IPS DF 4.7 (cell line): ENCODE results near the gene GATB.

Experiments
- DNase-seq: peaks from one replicate; pipeline ENCODE4 v3.0.0-alpha.2; 2013; ENCODE audit warnings: low spot score; ENCODE audit errors: extremely low read depth

Gene GATB

DNA sequence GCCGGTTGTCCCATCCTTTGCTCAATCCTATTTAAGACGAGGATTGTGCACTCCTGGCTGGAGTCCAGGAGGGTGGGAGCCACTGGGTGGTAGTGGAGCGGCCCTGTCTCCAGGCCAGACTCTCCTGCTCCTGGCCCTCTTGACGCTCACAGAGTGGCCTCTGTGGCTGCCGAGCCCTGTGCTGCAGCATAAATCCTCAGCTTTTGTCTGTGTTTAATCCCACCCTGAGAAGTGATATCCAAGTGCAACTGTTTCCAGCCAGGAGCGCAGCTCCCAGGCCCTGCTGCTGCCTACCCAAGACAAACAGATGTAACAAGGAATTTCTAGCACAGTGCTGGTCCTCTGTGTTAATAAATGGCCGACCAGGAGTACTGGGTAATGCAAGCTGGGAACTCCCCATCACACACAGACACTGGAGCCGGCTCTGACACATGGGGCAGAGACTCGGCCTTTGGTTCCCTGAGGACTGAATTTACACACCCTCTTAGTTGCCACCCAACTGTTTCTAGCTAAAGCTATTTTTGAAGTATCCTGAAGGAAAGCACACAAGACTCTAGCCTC lies 85.3 kb downstream of the GATB start:
- no peak for DNase-seq

DNA sequence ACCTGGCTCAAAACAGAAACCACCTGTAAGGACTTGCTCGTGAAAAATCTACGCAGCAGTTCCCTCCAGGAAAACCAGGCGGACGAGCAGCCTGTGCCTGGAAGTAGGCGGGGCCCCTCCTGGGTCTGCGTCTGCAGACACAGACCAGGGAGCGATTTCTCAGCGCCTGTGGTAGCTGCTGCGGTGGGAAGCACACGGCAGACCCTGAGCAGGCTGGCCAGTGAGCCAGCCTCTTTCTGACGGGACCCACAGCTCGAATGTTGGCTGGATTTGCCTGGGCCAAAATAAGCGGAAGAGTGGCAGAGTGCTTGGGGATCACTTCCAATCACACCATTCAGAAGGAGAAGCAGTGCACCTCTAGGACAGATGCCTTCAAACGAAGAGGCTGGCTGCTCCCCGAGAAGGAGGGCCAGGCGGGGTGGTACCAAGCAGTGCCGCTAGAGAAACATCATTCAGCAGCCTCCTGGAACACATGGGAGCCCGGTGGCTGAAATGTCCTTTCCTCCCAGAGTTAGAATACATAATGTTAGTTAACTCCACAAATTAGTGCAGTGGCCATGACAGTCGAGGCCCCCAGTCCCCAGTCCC lies 85.9 kb downstream of the GATB start:
- peak; percentile 14 for DNase-seq

DNA sequence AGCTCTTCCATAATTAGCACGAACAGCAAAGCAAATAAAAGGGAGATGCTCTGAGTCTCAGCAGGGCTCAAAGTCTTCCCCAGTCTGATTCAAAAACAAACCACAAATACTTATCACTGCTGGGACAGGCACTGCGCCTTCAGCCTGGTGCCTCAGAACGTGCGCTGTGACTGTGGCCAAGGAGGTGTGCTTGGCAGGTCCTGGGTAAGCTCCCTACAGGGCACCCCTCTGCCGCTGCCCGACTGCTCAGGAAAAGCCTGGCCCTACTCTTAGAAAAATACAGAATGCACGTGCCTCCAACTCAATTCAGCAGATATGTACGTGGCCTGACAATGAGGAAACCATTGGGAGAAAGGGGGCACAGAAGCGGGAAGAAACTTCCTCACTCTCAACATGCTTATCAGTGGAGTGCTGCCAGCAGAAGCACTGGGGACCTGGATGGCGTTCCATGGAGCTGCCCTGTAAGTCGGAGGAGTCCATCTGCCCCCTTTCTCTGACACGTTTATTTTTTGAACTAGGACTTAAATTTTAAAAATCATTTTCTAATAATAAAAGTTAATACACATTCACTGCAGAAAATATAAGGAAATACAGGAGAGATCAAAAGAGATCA lies 86.8 kb downstream of the GATB start:
- DNase-seq, result no peak

DNA sequence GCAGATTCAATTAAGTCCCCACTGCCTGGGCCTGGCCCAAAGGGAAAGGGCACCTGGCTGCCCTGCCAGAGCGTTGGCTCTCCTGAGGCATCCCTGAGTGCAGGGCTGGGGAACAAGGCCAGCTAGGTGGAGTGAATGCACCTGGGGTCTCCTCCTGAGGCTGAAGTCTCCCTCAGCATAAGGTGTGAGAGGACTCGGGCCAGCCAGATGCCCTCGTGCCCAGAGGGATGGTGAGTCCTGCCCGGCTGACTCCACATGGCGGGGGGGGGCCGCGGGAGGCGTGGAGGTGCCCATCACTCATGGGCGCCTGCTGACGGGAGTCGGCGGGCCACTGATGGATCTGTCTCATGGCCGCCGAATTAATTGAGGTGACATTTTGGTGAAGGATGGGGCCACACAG lies 87.8 kb downstream of the GATB start:
- no peak for DNase-seq

DNA sequence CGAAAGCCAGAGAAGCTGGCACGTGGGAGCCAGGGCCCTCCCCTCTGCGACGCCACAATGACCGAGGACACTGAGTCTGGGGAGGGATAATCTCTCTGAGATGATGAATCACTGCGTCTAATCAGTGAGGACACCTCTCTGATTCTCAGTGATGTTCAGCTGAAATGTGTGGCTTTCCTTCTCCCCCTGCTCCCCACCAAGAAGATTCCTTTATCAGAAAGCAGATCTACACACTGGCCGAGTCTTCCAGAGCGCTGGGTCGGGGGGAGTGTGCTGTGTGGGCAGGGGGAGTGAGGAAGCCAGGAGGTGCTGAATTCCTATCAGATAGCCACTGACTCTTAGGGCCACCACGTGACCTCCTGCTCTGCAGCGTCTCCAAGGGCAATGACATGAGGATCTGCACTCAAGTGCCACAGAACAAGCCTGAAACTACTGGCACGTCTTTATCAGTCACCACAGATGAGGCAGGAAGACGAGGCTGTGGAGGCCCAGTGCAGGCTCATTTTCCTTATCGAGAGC lies 89.2 kb downstream of the GATB start:
- DNase-seq, result no peak

DNA sequence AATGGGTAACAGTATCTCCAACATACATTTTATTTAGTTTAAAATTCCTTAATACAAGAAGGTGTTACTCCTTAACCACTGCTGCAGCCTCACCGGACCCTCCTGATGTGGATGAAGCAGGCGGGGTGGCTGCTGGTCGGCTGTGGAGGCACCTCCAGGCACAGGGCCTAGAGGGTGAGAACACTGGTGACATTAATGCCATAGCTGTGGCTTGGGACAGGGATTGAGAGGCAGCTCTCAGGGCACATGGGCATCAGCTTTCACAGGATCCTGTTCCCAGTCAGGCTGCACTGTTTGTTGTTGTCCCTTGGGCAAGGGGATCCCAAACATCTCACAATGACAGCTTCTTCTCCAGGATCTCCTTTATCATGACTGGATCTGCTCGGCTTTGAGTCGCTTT lies 90.0 kb downstream of the GATB start:
- no peak for DNase-seq

DNA sequence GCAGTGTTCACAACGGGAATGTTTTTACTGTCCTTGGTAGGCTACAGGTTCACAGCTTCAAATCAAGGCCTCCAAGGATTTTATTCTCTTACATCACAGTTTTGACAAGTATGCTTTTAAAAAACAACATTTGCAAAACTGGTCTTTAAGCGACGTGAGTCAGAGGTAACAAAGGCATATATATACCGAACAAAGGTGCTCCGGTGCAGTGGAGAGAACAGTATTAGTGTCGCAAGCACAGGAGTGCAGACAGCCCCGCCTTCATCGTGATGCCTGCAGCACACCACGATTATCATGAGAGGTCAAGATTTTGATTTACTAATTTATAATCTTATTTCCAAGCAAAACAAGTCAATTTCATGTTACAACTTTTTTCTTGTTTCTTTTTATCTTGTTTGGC lies 90.8 kb downstream of the GATB start:
- DNase-seq, result no peak

DNA sequence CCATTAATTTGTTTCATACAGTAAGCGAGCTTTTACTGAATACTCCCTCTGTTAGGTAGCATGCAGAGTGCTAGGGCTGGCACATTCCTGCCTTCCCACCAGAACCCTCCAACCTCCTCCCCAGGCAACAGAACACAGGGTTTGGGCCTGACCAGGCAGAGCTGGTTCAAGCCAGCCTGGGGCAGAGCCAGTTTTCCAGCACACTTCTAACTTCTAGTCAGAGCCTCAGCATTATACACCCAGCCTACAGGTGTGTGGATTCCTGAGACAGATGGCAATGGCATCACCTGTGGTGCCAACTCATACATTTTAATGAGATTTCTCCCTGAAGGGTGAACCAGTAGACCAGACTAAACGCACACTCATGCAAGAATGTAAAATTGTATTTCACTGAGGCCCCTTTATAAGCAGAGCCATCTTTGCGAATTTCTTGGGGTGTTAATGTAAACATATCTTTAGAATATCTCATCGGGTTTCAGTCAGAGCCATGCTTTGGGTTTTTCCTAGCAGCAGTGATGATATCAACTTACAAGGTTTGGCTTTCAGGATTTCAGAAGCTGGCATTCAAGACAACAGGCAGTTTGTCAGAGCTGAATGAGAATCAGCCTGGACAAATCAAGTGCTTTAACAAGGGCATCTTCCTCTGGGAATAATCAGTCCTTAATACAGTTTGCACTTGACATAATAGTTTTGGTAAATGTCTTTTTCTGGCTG lies 92.0 kb downstream of the GATB start:
- DNase-seq, result no peak

DNA sequence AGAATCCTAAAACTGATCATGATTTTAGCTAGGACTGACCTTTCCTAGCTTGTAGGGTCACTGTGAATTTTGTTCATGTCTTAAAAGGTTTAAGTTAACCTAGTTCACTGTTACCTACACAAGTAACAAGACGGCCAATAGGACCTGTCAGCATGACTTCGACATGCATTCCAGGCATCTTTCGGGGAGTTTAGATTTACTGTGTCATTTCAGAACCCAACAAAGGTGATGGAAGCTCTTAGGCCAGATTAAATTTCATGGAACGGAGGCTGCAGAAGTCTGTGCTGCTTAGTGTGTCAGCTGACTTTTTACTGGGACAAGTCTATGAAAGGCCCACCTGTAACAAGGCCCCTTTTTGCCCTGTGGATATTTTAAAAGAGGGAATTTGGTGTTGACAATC lies 93.1 kb downstream of the GATB start:
- no peak for DNase-seq

DNA sequence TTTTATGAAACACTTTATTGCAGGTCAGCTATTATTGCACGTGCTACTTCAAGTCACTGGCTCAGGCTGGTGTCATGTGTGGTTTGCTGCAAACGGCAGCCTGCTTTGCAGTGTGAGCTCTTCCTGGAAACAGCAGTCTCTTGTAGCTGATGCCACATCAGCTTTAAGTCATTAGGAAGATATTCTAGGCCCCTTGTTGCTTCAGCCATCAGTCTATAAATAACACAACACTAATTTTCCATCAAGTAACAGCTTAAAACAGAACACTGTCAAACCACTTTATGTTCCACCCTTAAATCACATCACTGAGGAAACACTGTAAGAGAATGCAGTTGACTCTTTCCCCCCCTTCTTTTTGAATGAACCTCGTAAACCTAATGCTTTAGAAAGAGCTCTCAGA lies 93.8 kb downstream of the GATB start:
- DNase-seq, result no peak

DNA sequence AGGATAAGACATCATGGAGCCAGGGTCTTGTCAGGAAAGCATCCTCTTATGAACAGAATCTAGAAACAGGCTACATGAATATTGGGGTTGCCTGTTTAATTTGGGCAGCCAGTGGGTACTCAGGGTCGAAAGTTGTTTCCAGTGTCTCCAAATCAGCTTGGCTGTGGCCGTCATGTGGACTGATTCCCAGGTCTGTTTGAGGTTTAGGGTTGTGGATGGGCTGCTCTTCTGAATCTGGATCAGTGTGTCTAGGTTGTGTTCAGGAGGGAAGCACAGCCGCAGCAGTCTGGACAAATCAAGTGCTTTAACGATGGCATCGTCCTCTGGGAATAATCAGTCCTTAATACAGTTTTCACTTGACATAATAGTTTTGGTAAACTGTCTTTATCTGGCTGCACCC lies 94.3 kb downstream of the GATB start:
- no peak for DNase-seq

DNA sequence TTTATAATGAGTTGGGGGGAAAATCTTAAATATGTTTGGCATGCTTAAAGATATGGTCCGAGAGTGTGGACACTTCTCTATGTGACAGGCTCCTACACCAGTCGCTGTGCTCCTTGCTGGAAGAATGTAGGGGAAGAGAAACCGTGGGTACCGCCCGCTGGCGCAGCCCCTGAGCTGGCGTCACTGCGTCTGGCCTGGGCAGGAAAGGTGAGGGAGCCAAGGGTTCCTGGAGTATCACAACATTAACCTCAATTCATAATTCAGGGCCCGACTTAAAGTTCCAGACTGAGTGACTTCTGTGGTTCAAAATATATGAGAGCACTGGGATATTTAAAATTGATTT lies 95.1 kb downstream of the GATB start:
- no peak for DNase-seq

DNA sequence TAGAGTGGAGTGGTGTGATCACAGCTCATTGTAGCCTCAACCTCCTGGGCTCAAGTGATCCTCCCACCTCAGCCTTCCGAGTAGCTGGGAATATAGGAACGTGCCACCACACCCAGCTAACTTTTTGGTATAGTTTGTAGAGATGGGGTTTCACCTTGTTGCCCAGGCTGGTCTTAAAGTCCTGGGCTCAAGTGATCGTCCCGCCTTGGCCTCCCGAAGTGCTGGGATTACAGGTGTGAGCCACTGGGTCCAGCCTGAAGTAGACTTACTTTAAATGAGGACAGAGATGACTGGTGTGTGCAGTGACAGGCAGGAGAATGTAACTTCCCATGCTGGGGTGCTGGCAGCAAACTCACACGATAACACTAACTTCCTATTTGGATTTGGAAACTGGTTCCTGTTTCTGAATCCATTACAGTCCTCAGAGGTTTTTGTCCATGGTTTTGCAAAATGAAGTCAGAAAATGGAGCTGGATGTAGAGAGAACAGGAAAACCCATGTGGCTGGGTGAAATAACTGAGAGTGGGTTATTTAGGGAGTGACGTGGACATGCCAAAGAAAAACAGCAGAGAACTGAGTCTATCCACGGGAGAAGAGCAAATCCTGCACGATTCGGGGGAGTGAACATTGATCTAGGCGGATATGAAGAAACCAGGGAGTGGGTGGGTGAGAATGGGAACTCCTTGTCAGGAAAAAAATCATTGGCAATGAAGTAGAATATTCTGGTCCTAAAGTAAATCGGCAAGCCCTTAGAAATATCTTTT lies 95.6 kb downstream of the GATB start:
- DNase-seq, result no peak

DNA sequence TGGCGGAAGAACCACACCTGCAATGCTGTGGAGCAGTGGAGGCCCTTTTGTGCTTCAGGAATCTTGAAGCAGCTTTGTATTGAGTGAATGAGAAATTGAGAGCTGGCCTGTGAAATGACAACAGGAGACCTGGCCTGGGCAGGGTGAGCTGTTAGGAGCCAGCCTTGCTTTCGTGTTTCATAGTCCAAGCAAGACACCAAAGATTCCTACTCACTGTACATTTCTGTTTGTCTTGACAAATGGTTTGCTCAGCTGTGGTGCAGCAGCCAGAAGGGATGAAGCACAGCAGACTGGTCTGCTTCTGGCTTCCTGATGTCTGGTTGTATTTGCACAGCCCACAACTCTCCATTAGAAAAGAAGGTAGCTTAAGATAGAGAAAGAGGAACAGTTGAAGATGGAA lies 96.5 kb downstream of the GATB start:
- DNase-seq, result no peak

DNA sequence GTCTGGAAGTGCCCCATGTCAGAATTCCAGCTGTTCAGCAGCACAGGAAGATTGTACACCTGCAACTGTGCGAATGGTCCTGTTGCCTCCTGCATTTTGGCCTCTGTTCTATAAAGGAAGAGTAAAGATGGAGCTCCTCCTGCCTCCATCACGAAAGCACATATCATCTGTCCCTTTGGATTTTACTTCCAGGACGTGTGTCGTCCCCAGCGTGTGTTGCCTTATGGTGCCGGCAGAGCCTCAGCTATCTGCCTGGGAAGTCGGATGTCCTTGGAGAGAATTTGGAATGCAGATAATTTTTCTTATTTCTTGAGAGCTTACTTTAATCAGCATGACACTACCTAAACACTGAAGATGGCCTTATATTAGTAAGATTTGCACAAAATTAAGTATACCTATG lies 97.7 kb downstream of the GATB start:
- no peak for DNase-seq

DNA sequence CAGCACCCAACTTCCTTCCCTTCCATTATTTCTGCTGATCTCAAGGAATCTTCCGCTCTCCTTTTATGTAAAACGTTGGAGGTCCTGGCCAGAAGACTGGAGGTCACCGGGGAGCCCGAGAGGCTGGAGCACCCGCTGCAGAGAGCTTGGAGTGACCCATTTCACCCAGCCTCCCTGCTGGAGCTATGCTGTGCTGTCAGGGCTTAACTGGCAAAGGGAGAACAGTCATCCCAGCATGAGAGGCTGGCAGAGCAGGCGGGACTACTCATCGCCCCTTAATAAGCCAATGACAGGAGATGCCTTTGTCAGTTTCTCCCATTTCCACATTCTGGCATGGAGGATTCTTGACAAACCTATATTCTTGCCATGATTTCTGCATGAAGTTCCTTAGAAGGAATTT lies 98.9 kb downstream of the GATB start:
- no peak for DNase-seq

DNA sequence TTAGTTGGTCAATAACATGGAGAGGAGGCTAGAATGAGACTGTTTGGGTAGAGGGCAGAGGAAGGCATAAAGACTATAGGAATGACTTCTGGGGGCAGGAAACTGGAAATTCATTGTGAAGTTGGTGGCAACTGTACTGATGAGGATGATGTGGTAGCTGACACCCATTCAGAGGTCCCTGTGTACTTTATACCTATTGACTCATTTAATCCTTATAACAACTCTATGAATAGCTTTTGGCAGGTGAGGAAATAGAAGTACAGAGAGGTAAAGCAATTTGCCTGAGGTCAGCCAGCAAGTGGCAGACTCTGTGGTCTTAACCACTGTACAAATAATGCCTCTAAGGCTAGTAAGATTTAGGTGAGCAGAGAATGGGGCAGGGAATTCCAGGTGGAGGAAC lies 100.1 kb downstream of the GATB start:
- no peak for DNase-seq

DNA sequence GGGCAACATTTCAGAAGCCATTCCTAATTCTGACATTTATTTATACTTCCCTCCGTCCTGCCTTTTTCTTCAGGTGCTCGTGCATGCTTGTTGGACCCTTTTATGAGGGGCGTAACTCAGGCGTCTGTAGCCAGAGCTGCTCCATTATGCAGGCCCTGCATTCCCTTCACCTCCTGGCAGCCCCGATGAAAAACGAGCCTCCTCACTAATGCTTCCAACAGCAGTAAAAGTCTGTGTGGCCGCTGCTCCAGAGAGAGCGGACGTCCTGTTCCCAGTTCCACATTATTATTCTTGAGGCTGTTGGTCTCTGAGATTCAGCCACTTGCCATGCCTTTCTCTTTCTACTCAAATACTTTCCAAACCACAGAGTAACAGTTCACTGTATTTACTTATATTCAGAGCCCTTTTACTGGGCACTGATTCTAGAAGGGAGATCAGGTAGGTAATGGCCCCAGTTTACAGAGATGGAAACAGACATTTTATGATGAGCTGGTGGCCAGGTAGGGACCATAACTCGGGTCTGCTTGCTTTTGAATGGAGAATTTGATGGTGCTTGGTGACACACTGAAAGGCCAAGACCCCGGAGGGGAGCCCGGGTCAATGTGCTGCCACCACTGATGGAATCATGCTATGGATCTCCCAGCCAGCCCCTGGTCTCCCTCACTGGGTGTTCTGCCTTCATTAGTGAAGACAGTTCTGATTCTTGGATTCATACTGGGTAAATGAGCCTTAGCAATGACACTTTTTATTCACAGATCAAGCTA lies 101.0 kb downstream of the GATB start:
- DNase-seq, result no peak

DNA sequence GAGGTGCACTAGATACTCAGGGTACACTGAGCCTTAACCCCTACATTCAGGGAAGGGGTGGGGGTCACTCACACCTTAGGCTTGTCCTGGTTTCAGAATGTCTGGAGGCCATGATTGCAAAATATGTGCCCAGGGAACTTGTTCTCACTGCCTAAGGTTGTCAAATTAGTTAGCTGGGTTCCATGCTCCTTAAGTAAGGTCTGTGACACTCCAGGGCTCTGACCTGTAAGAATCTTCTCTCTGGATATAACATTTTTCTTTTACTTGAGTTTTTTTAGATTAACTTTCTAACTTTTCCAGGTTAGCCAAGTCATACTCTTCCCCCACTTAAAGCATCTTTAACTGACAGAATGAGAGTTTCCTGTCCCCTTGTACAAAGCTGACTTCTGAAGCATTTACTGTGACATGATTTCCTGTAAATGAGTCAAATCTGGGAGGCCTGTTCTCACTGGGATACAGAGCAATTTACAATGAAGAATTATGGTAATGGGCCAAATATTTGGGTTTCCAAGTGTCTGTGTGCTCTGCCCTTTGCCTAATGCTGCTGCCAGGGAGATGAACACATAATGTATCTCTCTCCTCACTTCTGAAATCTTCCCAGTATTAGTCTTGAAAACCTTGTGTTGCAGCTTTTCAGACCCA lies 101.7 kb downstream of the GATB start:
- no peak for DNase-seq

DNA sequence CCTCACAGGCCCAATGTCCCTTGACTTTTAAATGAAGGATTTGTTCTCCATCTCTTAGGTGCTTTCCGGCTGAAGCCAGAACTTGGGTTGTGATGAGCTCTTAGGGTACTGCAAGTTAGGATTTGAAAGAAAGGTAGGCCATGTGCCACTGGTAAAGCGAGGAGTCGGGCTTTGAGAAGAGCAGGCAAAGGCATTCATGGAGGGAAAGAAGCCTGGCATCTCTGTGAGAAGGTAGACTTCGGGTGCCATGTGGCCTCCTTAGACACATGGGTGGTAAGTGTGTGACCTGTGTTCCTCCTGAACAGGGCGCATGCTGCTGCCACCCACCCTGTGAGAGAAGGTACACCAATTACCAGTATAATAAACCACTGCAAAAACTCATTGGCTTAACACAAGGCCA lies 102.9 kb downstream of the GATB start:
- no peak for DNase-seq

DNA sequence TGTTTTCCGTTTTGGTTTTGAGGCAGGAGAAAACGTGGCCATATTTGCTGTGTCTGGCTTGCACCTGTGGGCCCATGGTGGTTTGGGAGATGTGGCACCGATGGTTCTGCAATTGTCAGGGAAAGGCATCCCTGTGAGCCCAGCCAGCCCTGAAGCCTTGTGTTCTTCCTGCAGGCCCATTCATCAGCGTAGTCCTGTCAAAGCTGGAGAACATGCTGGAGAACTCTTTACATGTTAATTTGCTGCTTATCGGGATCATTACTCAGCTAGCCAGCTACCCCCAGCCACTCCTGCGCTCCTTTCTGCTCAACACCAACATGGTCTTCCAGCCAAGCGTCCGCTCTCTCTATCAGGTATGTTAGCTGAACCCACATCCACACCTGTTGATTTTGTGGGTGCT lies 104.7 kb downstream of the GATB start:
- no peak for DNase-seq
